ENCODE results near the gene ZRANB2. TPM values are rescaled to one million over a fixed set of nuclear protein-coding genes. Genes with fewer than 3 reads are reported as not detected.

ZRANB2 gene
- polyA plus RNA-seq, 1 donor = 103 TPM

- DNase-seq (ENCODE audit: low read depth) = no peak
Measured at GRCh38 chr1:71027991-71028390, 52.8 kb downstream of the ZRANB2 start.

- no peak for DNase-seq (ENCODE audit: low read depth)
Measured at GRCh38 chr1:71026093-71026492, 54.7 kb downstream of the ZRANB2 start.

GRCh38 chr1:71023515-71023914, 57.3 kb downstream of the ZRANB2 start:
- no peak for DNase-seq (ENCODE audit: low read depth)

GRCh38 chr1:71019233-71019969, 61.4 kb downstream of the ZRANB2 start:
- no peak for DNase-seq (ENCODE audit: low read depth)

- DNase-seq (ENCODE audit: low read depth) = no peak
Measured at GRCh38 chr1:71018791-71019190, 62.0 kb downstream of the ZRANB2 start.

- no peak for DNase-seq (ENCODE audit: low read depth)
Measured at GRCh38 chr1:71015745-71016144, 65.1 kb downstream of the ZRANB2 start.

GRCh38 chr1:71014178-71014579, 66.7 kb downstream of the ZRANB2 start:
- DNase-seq (ENCODE audit: low read depth) = no peak

Other genes starting within 250 kb of the ZRANB2 start
- 0.90 TPM for gene PTGER3, start 33.2 kb downstream of the ZRANB2 start, polyA plus RNA-seq (ENCODE audit: insufficient read length)